Mucosa of stomach (tissue), 1 donor: ENCODE results near the gene ARID4A.
"Not testable (repeated sequence)": the region's sequence is repeated elsewhere in the genome, so short reads cannot be mapped to it uniquely, and the experiment has no call there.

Source experiments
- H3K27me3 ChIP-seq: one replicate; pipeline ENCODE4 v1.7.0; 2013; ENCODE audit warnings: mild to moderate bottlenecking, low read length; ENCODE audit not compliant: control insufficient read depth, insufficient read depth
- H3K36me3 ChIP-seq: one replicate; pipeline ENCODE4 v1.7.0; 2013; ENCODE audit warnings: low read length; ENCODE audit not compliant: control insufficient read depth, insufficient read depth
- H3K4me1 ChIP-seq: one replicate; pipeline ENCODE4 v1.7.0; 2013; ENCODE audit warnings: mild to moderate bottlenecking, low read length; ENCODE audit not compliant: control insufficient read depth, insufficient read depth
- H3K4me3 ChIP-seq: one replicate; pipeline ENCODE4 v1.7.0; 2013; ENCODE audit warnings: low read length
- H3K9ac ChIP-seq: one replicate; pipeline ENCODE4 v1.7.0; 2013; ENCODE audit warnings: mild to moderate bottlenecking, low read length, moderate library complexity
- H3K9me3 ChIP-seq: one replicate; pipeline ENCODE4 v1.7.0; 2013; ENCODE audit warnings: mild to moderate bottlenecking, low read length, moderate library complexity; ENCODE audit not compliant: control insufficient read depth
- donor health status: Pancreatic carcinoma.

Gene ARID4A

GRCh38 chr14:58339666-58340065 is 41.3 kb downstream of the ARID4A start:
- not testable (repeated sequence) for H3K4me3 ChIP-seq, H3K9ac ChIP-seq, H3K27me3 ChIP-seq, H3K4me1 ChIP-seq, H3K9me3 ChIP-seq, H3K36me3 ChIP-seq

- Histone ChIP-seq H3K4me3 (no peak overlapping the region), H3K4me1 (no peaks in the 10 kb centered on the region), H3K27me3 (no peaks in the 10 kb centered on the region), H3K9me3 (no peaks in the 10 kb centered on the region), H3K9ac (no peak overlapping the region), H3K36me3 (no peaks in the 10 kb centered on the region)
Observed at GRCh38 chr14:58341152-58341748, 42.9 kb downstream of the ARID4A start.

DNA sequence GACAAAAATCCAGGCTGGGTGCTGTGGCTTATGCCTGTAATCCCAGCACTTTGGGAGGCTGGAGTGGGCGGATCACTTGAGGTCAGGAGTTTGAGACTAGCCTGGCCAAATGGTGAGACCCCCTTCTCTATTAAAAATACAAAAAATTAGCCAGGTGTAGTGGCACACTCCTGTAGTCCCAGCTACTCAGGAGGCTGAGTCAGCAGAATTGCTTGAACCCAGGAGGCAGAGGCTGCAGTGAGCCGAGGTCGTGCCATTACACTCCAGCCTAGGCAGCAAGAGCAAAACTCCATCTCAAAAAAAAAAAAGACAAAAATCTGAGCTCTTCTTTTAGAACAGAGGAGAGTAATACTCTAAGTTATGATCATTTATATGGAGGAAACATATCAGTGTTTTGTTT is 45.2 kb downstream of the ARID4A start:
- H3K9me3 ChIP-seq, H3K27me3 ChIP-seq, H3K4me3 ChIP-seq, H3K9ac ChIP-seq, H3K36me3 ChIP-seq, H3K4me1 ChIP-seq: not testable (repeated sequence)

- no peaks in the 10 kb centered on the region for H3K36me3 ChIP-seq
- H3K27me3 ChIP-seq: no peaks in the 10 kb centered on the region
- H3K9ac ChIP-seq: no peak overlapping the region
Observed at GRCh38 chr14:58353516-58354299, 55.4 kb downstream of the ARID4A start.

GRCh38 chr14:58354808-58355207 is 56.5 kb downstream of the ARID4A start:
- no peaks in the 10 kb centered on the region for H3K36me3 ChIP-seq
- no peaks in the 10 kb centered on the region for H3K9me3 ChIP-seq
- H3K27me3 ChIP-seq: no peaks in the 10 kb centered on the region
- H3K9ac ChIP-seq: no peak overlapping the region
- no peaks in the 10 kb centered on the region for H3K4me1 ChIP-seq
- H3K4me3 ChIP-seq: no peak overlapping the region

More at GRCh38 chr14:58353516-58354299, 55.4 kb downstream of the ARID4A start:
- H3K9me3 ChIP-seq: no peaks in the 10 kb centered on the region
- no peak overlapping the region for H3K4me3 ChIP-seq
- H3K4me1 ChIP-seq: no peaks in the 10 kb centered on the region

DNA sequence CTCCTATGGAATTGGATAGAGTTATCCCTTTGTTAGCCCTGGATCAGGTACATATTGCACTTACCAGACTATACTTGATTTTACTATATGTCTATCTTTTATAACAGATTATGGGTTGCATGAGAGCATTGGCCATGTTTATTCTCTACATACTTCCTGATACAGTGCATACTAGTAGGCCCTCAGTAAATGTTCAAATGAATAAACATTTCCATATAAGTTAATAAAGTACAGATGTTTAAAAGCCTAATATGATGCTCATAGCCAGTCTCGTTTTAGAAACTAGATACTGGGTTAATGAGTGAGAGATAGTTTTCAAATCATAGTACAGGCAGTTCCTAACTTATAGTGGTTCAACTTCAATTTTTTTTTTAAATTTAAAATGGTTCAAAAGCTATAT is 57.9 kb downstream of the ARID4A start:
- Histone ChIP-seq H3K9me3 (no peaks in the 10 kb centered on the region), H3K36me3 (no peaks in the 10 kb centered on the region), H3K27me3 (no peaks in the 10 kb centered on the region), H3K4me3 (no peak overlapping the region), H3K4me1 (no peaks in the 10 kb centered on the region), H3K9ac (no peak overlapping the region)

DNA sequence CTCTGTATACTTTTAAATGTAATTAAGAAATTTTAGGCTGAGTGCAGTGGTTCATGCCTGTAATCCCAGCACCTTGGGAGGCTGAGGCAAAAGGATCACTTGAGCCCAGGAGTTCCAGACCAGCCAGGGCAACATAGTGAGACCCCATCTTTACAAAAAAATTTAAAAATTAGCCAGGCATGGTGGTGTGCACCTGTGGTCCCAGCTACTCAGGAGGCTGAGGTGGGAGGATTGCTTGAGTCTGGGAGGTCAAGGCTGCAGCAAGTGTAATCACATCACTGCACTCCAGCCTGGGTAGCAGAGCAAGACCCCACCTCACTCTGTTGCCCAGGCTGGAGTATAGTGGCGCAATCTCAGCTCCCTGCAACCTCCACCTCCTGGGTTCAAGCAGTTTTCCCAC is 63.9 kb downstream of the ARID4A start:
- H3K9me3 ChIP-seq, H3K4me1 ChIP-seq, H3K36me3 ChIP-seq, H3K4me3 ChIP-seq, H3K27me3 ChIP-seq, H3K9ac ChIP-seq: not testable (repeated sequence)

GRCh38 chr14:58362798-58363412 is 64.5 kb downstream of the ARID4A start:
- H3K27me3 ChIP-seq: no peaks in the 10 kb centered on the region
- no peaks in the 10 kb centered on the region for H3K4me1 ChIP-seq
- H3K36me3 ChIP-seq: no peaks in the 10 kb centered on the region
- H3K9me3 ChIP-seq: no peaks in the 10 kb centered on the region
- H3K9ac ChIP-seq: no peak overlapping the region
- H3K4me3 ChIP-seq: no peak overlapping the region

DNA sequence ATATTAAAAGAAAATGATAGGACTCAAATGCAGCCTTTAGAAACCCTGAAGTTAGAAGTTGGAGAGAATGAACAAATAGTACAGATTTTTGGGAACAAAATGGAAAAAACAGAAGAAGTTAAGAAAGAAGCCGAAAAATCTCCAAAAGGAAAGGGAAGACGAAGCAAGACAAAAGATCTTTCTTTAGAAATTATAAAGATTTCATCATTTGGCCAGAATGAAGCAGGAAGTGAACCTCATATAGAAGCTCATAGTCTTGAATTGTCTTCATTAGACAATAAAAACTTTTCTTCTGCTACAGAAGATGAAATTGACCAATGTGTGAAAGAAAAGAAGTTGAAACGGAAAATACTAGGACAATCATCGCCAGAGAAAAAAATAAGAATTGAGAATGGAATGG is 66.0 kb downstream of the ARID4A start:
- Histone ChIP-seq H3K36me3 (no peaks in the 10 kb centered on the region), H3K9me3 (no peaks in the 10 kb centered on the region), H3K4me3 (no peak overlapping the region), H3K27me3 (no peaks in the 10 kb centered on the region), H3K4me1 (no peaks in the 10 kb centered on the region), H3K9ac (no peak overlapping the region)

DNA sequence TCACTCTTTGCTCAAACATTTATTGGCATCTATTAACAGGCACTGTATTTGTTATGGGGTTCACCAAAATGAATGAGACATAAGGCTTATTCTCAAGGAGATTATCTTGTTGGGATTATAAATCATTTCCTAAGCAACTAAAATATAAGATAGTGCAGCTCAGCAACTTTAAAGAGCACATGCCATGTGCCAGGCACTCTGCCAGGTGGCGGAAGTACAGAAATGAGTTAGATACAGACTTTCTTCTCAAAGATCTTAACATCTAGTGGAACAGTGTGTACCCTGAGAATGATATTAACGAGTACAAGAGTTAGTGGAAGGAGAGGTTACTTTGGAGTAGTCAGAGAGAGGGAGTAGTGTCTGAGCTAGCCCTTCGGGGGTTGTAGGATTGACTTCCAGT is 68.9 kb downstream of the ARID4A start:
- Histone ChIP-seq H3K36me3 (no peaks in the 10 kb centered on the region), H3K9me3 (no peaks in the 10 kb centered on the region), H3K27me3 (no peaks in the 10 kb centered on the region), H3K4me3 (no peak overlapping the region), H3K9ac (no peak overlapping the region), H3K4me1 (no peaks in the 10 kb centered on the region)

DNA sequence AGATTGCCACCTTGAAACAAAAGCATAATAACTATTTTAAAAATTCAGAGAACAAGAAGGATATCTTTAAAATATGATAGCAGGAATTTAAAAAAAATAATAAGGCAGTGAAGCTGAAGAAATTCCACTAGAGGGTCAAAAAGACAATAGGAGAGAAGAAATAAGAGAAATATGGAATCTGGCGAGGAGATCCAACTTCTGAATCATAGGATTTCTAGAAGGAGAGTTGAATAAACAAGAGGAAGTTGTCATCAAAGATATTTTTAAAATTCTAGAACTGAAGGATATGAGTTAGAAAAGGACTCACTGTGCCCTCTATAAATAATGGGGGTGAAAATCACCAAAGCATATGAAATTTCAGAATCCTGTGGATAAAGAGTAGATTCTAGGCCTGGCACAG is 70.6 kb downstream of the ARID4A start:
- H3K36me3 ChIP-seq: no peaks in the 10 kb centered on the region
- no peaks in the 10 kb centered on the region for H3K27me3 ChIP-seq
- H3K4me1 ChIP-seq: no peaks in the 10 kb centered on the region
- H3K4me3 ChIP-seq: no peak overlapping the region
- H3K9ac ChIP-seq: no peak overlapping the region
- H3K9me3 ChIP-seq: no peaks in the 10 kb centered on the region

- H3K4me1 ChIP-seq: no peaks in the 10 kb centered on the region
- no peaks in the 10 kb centered on the region for H3K9me3 ChIP-seq
- H3K27me3 ChIP-seq: no peaks in the 10 kb centered on the region
- H3K36me3 ChIP-seq: no peaks in the 10 kb centered on the region
- H3K4me3 ChIP-seq: no peak overlapping the region
- no peak overlapping the region for H3K9ac ChIP-seq
Observed at GRCh38 chr14:58376791-58377190, 78.4 kb downstream of the ARID4A start.
